ENCODE measurements around the gene MAP4K2. TPM values are rescaled to one million over a fixed set of nuclear protein-coding genes. Genes with fewer than 3 reads are reported as not detected.

Gene MAP4K2
- total RNA-seq, 3 donors from 2014 or later, result 42.2 to 51.5 (median 43.7) TPM

GRCh38 chr11:64757549-64758329 is 45.3 kb downstream of the MAP4K2 start:
- ATAC-seq, result no peak
- Mint-ChIP-seq H3K4me1 (ENCODE audit: low read depth) (peaks cover 39% of the 10 kb centered on the region), H3K27me3 (ENCODE audit: low read depth) (no peaks in the 10 kb centered on the region), H3K36me3 (ENCODE audit: insufficient read depth) (peaks cover 12% of the 10 kb centered on the region), H3K9me3 (no peaks in the 10 kb centered on the region), H3K4me3 (no peak overlapping the region)
- DNase-seq, result no peak

GRCh38 chr11:64755681-64756361 is 47.2 kb downstream of the MAP4K2 start:
- H3K27me3 Mint-ChIP-seq (ENCODE audit: low read depth), result no peaks in the 10 kb centered on the region
- no peak for ATAC-seq
- no peaks in the 10 kb centered on the region for H3K9me3 Mint-ChIP-seq
- H3K4me1 Mint-ChIP-seq (ENCODE audit: low read depth), result peaks cover 22% of the 10 kb centered on the region
- DNase-seq, result no peak
- peaks cover 15% of the 10 kb centered on the region for H3K36me3 Mint-ChIP-seq (ENCODE audit: insufficient read depth)
- H3K4me3 Mint-ChIP-seq, result no peak overlapping the region

GRCh38 chr11:64754919-64755662 is 47.9 kb downstream of the MAP4K2 start:
- H3K9me3 Mint-ChIP-seq, result no peaks in the 10 kb centered on the region

GRCh38 chr11:64754124-64754918 is 48.7 kb downstream of the MAP4K2 start:
- no peaks in the 10 kb centered on the region for H3K27me3 Mint-ChIP-seq (ENCODE audit: low read depth)

More at GRCh38 chr11:64754919-64755662, 47.9 kb downstream of the MAP4K2 start:
- Mint-ChIP-seq H3K4me3 (no peak overlapping the region), H3K4me1 (ENCODE audit: low read depth) (peaks cover 22% of the 10 kb centered on the region), H3K36me3 (ENCODE audit: insufficient read depth) (peaks cover 14% of the 10 kb centered on the region), H3K27me3 (ENCODE audit: low read depth) (no peaks in the 10 kb centered on the region)
- DNase-seq (no peak), ATAC-seq (no peak)

GRCh38 chr11:64753380-64754123 is 49.5 kb downstream of the MAP4K2 start:
- ATAC-seq (no peak), DNase-seq (no peak)
- Mint-ChIP-seq H3K4me3 (no peak overlapping the region), H3K4me1 (ENCODE audit: low read depth) (peaks cover 13% of the 10 kb centered on the region), H3K36me3 (ENCODE audit: insufficient read depth) (peaks cover 14% of the 10 kb centered on the region), H3K9me3 (no peaks in the 10 kb centered on the region), H3K27me3 (ENCODE audit: low read depth) (no peaks in the 10 kb centered on the region)

More at GRCh38 chr11:64754124-64754918, 48.7 kb downstream of the MAP4K2 start:
- Mint-ChIP-seq H3K9me3 (no peaks in the 10 kb centered on the region), H3K4me1 (ENCODE audit: low read depth) (peaks cover 18% of the 10 kb centered on the region), H3K36me3 (ENCODE audit: insufficient read depth) (peaks cover 14% of the 10 kb centered on the region), H3K4me3 (no peak overlapping the region)
- no peak for ATAC-seq
- DNase-seq, result no peak

GRCh38 chr11:64753019-64753379 is 50.0 kb downstream of the MAP4K2 start:
- H3K36me3 Mint-ChIP-seq (ENCODE audit: insufficient read depth), result peaks cover 14% of the 10 kb centered on the region
- no peak for ATAC-seq
- H3K4me1 Mint-ChIP-seq (ENCODE audit: low read depth), result peaks cover 15% of the 10 kb centered on the region

GRCh38 chr11:64752175-64752970 is 50.6 kb downstream of the MAP4K2 start:
- no peaks in the 10 kb centered on the region for H3K27me3 Mint-ChIP-seq (ENCODE audit: low read depth)
- peaks cover 17% of the 10 kb centered on the region for H3K4me1 Mint-ChIP-seq (ENCODE audit: low read depth)
- ATAC-seq (no peak), DNase-seq (no peak)
- H3K4me3 Mint-ChIP-seq, result no peak overlapping the region
- H3K36me3 Mint-ChIP-seq (ENCODE audit: insufficient read depth), result peaks cover 14% of the 10 kb centered on the region
- H3K9me3 Mint-ChIP-seq, result no peaks in the 10 kb centered on the region

More at GRCh38 chr11:64753019-64753379, 50.0 kb downstream of the MAP4K2 start:
- no peaks in the 10 kb centered on the region for H3K9me3 Mint-ChIP-seq
- no peak for DNase-seq
- H3K4me3 Mint-ChIP-seq, result no peak overlapping the region
- no peaks in the 10 kb centered on the region for H3K27me3 Mint-ChIP-seq (ENCODE audit: low read depth)

- H3K4me3 Mint-ChIP-seq, result no peak overlapping the region
- H3K9me3 Mint-ChIP-seq, result no peaks in the 10 kb centered on the region
- H3K36me3 Mint-ChIP-seq (ENCODE audit: insufficient read depth), result peaks cover 14% of the 10 kb centered on the region
- H3K4me1 Mint-ChIP-seq (ENCODE audit: low read depth), result peaks cover 17% of the 10 kb centered on the region
- no peaks in the 10 kb centered on the region for H3K27me3 Mint-ChIP-seq (ENCODE audit: low read depth)
- no peak for ATAC-seq
- no peak for DNase-seq
Measured at GRCh38 chr11:64751580-64751979, 51.4 kb downstream of the MAP4K2 start.

- H3K4me3 Mint-ChIP-seq, result no peak overlapping the region
- peaks cover 17% of the 10 kb centered on the region for H3K4me1 Mint-ChIP-seq (ENCODE audit: low read depth)
- H3K36me3 Mint-ChIP-seq (ENCODE audit: insufficient read depth), result peaks cover 14% of the 10 kb centered on the region
- no peaks in the 10 kb centered on the region for H3K9me3 Mint-ChIP-seq
- no peaks in the 10 kb centered on the region for H3K27me3 Mint-ChIP-seq (ENCODE audit: low read depth)
- DNase-seq, result no peak
- ATAC-seq, result no peak
Measured at GRCh38 chr11:64751136-64751535, 51.9 kb downstream of the MAP4K2 start.

GRCh38 chr11:64750361-64751054 is 52.5 kb downstream of the MAP4K2 start:
- H3K27me3 Mint-ChIP-seq (ENCODE audit: low read depth), result no peaks in the 10 kb centered on the region

GRCh38 chr11:64747961-64748665 is 54.9 kb downstream of the MAP4K2 start:
- Mint-ChIP-seq H3K4me3 (no peak overlapping the region), H3K4me1 (ENCODE audit: low read depth) (peaks cover 28% of the 10 kb centered on the region)

More at GRCh38 chr11:64750361-64751054, 52.5 kb downstream of the MAP4K2 start:
- Mint-ChIP-seq H3K4me3 (no peak overlapping the region), H3K36me3 (ENCODE audit: insufficient read depth) (peaks cover 14% of the 10 kb centered on the region), H3K9me3 (no peaks in the 10 kb centered on the region), H3K4me1 (ENCODE audit: low read depth) (peaks cover 19% of the 10 kb centered on the region)
- DNase-seq (no peak), ATAC-seq (no peak)

GRCh38 chr11:64746486-64746885 is 56.5 kb downstream of the MAP4K2 start:
- no peak for ATAC-seq
- peaks cover 34% of the 10 kb centered on the region for H3K4me1 Mint-ChIP-seq (ENCODE audit: low read depth)
- no peak for DNase-seq
- H3K9me3 Mint-ChIP-seq, result no peaks in the 10 kb centered on the region
- H3K36me3 Mint-ChIP-seq (ENCODE audit: insufficient read depth), result peaks cover 2% of the 10 kb centered on the region
- peak overlapping the region; percentile 19 for H3K4me3 Mint-ChIP-seq
- no peaks in the 10 kb centered on the region for H3K27me3 Mint-ChIP-seq (ENCODE audit: low read depth)

More at GRCh38 chr11:64747961-64748665, 54.9 kb downstream of the MAP4K2 start:
- DNase-seq (no peak), ATAC-seq (no peak)
- H3K36me3 Mint-ChIP-seq (ENCODE audit: insufficient read depth), result peaks cover 14% of the 10 kb centered on the region
- no peaks in the 10 kb centered on the region for H3K9me3 Mint-ChIP-seq
- H3K27me3 Mint-ChIP-seq (ENCODE audit: low read depth), result no peaks in the 10 kb centered on the region
